Stimulated activated CD8-positive, alpha-beta memory T cell treated with anti-CD3 and anti-CD28 coated beads, Interleukin-2, amount 100 ng/mL, for 48 hours (primary cell): Measurements from ENCODE around the gene MTCL3.

Experiments
- DNase-seq, 2 donors: peaks; one replicate each; pipeline ENCODE4 v3.0.0-alpha.2; 2020; ENCODE audit warnings: low read depth in 2 of 2

MTCL3 gene

DNA sequence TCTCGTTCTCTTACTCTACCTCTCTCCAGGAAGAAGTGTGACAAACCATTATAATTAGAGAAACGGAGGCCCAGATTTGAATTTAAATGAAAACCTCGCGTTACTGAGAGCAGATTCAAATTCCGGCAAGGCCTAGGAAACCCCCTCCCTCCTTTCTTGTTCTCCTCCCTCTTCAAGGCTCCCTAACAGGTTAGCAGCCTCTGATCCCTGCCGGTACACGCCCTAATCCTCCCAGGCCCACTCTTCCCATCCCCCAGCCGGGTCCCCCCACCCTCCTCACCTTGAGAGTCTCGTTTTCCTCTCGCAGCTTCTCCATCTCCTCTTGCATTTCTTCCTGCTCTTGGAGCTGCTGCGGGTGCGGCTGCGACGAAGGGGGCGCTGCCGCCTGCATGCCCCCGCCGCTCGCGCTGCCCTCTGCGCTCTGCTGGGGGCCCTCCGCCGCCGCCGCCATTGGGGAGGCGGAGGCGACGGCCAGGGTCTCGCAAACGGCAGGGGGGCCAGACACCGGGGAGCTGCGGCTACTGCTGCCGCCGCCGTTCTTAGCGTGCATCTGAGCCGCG is 3.8 kb downstream of the MTCL3 start:
- peak in 1 of 2 donors; percentile 5 for DNase-seq

- DNase-seq, result peak; percentile 21 to 36
These were observed 4.3 kb downstream of the MTCL3 start for GRCh38 chr6:127514773-127515227.

DNA sequence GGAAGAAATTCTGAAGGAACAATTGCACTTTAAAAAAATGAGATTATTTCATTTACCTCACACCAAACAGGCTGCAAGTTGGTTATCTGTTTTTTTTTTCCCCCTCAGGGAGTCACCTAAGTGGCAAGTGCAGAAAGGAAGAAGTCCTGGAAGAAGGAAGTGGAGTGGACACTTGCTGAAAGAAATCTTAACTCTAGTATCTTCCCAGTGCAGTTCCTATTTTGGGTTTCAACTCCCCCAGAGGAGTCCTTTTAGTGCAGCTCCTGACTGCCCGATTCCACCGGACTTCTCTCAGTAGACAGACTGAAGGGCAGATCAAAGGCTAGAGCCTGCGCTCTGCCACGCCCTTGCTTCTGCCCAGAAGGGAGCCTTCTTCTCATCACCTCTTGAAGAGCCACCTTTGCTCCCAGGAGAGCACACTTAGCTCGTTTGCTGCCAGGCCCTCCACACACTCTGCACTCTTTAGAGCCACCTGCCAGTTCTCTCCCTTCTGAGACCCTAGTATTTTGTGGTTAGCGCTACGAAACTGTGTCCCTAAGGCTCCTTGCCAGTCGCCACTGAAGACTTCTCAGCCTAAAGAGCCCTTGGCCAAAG is 4.9 kb downstream of the MTCL3 start:
- no peak for DNase-seq

GRCh38 chr6:127513425-127513824 is 5.7 kb downstream of the MTCL3 start:
- DNase-seq, result no peak

DNA sequence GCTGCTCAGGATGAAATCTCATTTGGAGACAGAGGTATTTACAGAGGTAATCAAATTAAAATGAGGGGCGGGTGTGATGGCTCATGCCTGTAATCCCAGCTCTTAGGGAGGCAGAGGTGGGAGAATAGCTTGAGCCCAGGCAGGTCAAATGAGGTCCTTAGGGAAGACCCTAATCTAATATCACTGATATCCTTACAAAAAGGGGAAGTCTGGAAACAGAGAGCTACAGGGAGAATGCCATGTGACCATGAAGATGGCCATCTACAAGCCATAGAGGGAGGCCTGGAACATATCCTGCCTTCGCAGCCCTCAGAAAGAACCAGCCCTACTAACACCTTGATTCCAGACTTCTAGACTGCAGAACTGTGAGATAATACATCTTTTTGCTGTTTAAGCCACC is 8.3 kb downstream of the MTCL3 start:
- DNase-seq, result no peak

- no peak for DNase-seq
These were observed 12.2 kb downstream of the MTCL3 start for GRCh38 chr6:127506894-127507293.

DNA sequence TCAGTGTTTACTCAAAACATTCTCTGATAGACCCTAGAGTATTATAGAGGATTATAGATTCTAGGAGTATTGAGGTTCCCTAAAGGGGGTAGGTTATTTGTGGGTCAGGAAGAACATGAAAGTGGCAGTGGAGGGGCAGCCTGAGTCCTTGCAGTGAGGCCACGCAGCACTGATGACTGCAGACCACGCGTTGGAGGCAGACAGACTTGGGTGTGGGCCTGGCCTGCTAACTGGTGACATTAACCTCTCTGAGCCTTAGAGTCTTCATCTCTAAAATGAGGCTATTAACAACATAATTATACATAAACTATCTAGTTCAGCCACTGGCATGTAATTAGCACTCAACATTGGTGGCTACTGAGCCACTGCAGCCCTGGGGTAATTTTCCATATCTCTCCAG is 16.1 kb downstream of the MTCL3 start:
- no peak for DNase-seq

GRCh38 chr6:127497410-127497809 is 21.7 kb downstream of the MTCL3 start:
- no peak for DNase-seq

- no peak for DNase-seq
These were observed 22.7 kb downstream of the MTCL3 start for GRCh38 chr6:127496471-127496870.

GRCh38 chr6:127494240-127494767 is 24.8 kb downstream of the MTCL3 start:
- no peak for DNase-seq

DNA sequence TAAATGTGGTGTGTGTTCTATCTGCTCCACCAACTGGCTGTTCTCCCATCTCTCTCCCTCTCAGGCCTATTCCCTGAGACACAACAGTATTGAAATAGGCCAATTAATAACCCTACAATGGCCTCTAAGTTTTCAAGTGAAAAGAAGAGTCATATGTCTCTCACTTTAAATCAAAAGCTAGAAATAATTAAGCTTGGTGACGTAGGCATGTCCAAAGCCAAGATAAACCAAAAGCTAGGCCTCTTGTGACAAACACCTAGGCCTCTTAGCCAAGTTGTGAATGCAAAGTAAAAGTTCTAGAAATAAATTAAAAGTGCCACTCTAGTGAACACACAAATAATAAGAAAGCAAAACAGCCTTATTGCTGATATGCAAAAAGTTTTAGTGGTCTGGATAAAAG is 29.9 kb downstream of the MTCL3 start:
- no peak for DNase-seq

- DNase-seq, result no peak
These were observed 32.2 kb downstream of the MTCL3 start for GRCh38 chr6:127486934-127487333.

DNA sequence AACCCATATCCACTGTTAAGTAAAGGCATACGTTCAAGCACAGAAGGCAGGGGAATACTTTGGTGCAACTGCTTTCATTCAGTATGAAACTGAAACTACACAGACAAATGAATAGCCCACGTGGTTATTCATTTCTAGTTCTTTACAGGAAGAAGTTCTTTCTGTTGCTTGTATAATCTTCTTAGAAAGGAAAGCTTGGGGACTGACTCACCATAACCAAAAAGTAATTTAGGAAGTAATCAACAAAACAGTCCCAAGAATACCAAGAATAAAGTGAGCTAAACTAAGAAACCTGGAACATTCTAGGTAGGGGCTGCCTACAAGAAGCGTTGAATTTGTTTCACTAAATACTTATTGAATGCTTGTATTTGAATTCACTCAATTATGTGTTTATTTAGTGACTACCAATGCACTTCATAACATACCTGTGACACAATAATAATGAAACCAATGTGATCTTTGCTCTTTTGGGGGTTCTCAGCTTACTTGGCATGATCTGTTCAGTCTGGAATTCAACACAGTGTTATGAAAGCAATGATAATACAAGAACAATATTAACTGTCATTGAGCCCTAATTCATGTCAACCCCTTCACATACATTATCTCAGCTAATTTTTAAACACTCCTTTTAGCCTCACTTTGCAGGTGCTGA is 34.8 kb downstream of the MTCL3 start:
- DNase-seq, result no peak

DNA sequence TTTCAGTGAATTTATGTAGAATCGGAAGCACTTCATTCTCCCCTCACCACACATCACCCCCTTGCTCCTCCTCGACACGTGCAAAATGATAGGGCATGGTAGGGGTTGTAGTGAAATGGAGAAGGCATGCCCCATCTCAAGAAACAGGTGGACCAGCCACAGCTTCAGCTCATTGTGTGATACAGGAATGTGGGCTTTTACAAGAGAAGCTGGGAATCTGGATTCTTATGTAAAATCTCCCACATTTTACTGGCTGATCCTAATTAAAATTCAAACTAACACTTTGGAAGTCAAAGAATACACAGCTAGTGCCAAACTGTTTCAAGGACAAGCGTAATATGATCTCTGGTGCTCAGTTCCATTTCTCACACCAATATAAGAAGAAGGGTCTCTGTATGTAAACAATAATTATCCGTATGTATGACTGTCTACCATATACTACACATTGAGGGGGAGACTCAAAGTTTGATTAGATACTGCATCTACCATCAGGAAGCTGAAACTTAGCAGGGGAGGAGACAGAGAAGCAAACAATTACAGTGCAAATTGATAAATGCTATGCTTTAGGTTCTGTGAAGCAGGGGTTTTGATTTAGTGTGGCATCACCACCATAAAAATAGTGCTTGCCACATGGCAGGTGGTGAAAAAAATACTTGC is 35.6 kb downstream of the MTCL3 start:
- no peak for DNase-seq

DNA sequence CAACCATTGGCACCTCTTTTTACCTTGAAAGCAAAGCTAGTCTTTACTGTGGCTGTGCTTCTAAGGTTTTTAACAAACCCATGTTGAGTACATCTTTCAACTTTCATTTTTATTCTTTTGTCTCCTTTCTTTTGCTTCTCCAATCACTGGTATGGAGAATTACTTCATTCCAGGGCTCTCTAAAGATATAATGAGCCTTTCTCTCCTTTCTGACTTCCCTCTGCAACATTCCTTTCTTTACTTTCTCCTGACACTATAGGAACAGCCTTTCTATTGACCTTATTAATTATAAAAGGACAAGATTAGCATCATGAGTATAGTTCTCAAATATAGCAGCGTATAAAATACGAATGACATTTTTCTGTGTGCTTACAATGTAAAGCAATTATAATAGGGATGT is 36.8 kb downstream of the MTCL3 start:
- DNase-seq, result no peak

- DNase-seq, result no peak
These were observed 37.5 kb downstream of the MTCL3 start for GRCh38 chr6:127481628-127482027.

GRCh38 chr6:127481111-127481510 is 38.0 kb downstream of the MTCL3 start:
- no peak for DNase-seq

DNA sequence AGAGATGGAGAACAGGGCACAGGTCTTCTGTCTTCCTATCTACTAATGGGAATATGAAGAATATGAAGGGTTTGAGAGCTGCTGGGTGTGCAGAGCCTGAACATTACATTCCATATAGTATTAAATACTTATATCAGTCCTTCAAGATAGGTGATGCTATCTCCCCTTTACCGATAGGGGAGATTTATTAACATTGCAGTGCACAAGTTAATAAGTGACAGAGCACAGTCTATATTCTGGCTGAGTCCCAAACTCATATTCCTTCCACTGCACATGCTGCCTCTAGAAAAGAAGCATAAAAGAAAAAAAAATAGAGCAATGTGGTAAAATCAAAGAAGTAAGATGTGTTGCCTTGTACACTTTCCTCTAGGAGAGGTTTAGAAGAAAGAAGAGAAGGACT is 41.5 kb downstream of the MTCL3 start:
- no peak for DNase-seq

- no peak for DNase-seq
These were observed 43.3 kb downstream of the MTCL3 start for GRCh38 chr6:127475823-127476176.

- DNase-seq, result no peak
These were observed 43.9 kb downstream of the MTCL3 start for GRCh38 chr6:127475135-127475822.

DNA sequence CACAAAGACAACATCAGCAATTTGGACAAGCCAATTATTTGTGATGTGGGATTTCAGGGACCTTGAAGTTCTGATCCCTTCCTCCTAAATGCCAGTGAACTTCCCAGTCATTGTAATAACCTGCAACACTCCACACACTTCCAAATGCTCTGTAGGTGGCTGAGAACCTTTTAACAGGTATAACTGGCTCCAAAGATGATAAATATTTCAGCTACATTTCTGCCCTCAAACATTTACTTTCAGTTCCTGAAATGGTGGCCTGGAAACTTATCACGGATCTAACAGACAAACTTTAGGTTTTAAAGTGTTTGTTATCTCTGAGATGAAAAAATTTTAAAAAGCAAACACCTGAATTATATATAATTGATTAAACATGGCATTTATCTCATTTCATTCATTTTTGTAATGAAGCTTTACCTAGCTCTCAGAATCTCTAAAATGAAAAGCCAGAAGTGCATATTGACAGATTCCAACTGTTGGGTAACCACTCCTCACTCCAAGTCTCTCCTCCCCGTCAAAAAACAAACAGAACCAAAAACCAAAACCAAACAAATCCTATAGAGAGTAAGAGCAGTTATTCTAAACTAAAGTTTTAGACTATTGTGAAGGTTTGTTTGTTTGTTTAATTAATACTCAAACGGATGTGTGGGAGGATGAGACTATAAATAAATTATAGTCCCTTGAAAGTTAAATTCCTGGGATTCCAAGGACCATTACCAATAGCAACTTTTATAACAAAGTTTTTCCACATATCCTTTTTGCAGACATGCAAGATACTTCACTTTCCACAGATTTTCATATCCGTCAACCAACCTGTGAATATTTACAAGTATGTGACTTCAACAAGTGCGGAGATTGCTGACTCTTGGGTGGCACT is 47.5 kb downstream of the MTCL3 start:
- DNase-seq, result no peak
